Stimulated activated CD8-positive, alpha-beta memory T cell treated with anti-CD3 and anti-CD28 coated beads, Interleukin-4, amount 100 ng/mL, for 1 hour (primary cell): ENCODE data around the gene CAVIN1.
"Not testable (repeated sequence)": the region's sequence is repeated elsewhere in the genome, so short reads cannot be mapped to it uniquely, and the experiment has no call there.

Experiments used
- DNase-seq, 2 donors: peaks; one replicate each; pipeline ENCODE4 v3.0.0-alpha.2; 2020; ENCODE audit warnings: low read depth in 2 of 2, low spot score in 1 of 2

Gene CAVIN1

GRCh38 chr17:42422958-42423712 lies at the start of gene CAVIN1:
Gene CAVIN1, minus strand, starts transcription at chr17:42423256. Its CDS starts 159 bp downstream, at chr17:42423097.
- no peak for DNase-seq

GRCh38 chr17:42467889-42468288 lies 44.8 kb upstream of the CAVIN1 start:
- no peak for DNase-seq

- DNase-seq = no peak
Measured at GRCh38 chr17:42463976-42464400, 40.9 kb upstream of the CAVIN1 start.

GRCh38 chr17:42460371-42460770 lies 37.3 kb upstream of the CAVIN1 start:
- DNase-seq = no peak

- DNase-seq = no peak
Measured at GRCh38 chr17:42459801-42460281, 36.8 kb upstream of the CAVIN1 start.

- no peak for DNase-seq
Measured at GRCh38 chr17:42459256-42459800, 36.3 kb upstream of the CAVIN1 start.

- DNase-seq = peak; percentile 60 to 73
Measured at GRCh38 chr17:42458497-42459255, 35.6 kb upstream of the CAVIN1 start, which contains the start of gene ATP6V0A1. Gene ATP6V0A1, plus strand, starts transcription at chr17:42458878. Its CDS starts 2,017 bp downstream, at chr17:42460895.

- no peak for DNase-seq
Measured at GRCh38 chr17:42457107-42457792, 34.2 kb upstream of the CAVIN1 start.

- no peak for DNase-seq
Measured at GRCh38 chr17:42456223-42457106, 33.4 kb upstream of the CAVIN1 start.

GRCh38 chr17:42454987-42455386 lies 31.9 kb upstream of the CAVIN1 start:
- DNase-seq = not testable (repeated sequence)

GRCh38 chr17:42453439-42453838 lies 30.4 kb upstream of the CAVIN1 start:
- no peak for DNase-seq

GRCh38 chr17:42451270-42451669 lies 28.2 kb upstream of the CAVIN1 start:
- DNase-seq = not testable (repeated sequence)

- DNase-seq = not testable (repeated sequence)
Measured at GRCh38 chr17:42449838-42450237, 26.8 kb upstream of the CAVIN1 start.

GRCh38 chr17:42449176-42449575 lies 26.1 kb upstream of the CAVIN1 start:
- DNase-seq = not testable (repeated sequence)

- no peak for DNase-seq
Measured at GRCh38 chr17:42442196-42442565, 19.1 kb upstream of the CAVIN1 start.

- DNase-seq = no peak
Measured at GRCh38 chr17:42441371-42442195, 18.5 kb upstream of the CAVIN1 start.

- no peak for DNase-seq
Measured at GRCh38 chr17:42438600-42439567, 15.8 kb upstream of the CAVIN1 start.

GRCh38 chr17:42436391-42436790 lies 13.3 kb upstream of the CAVIN1 start:
- DNase-seq = no peak
